ENCODE measurements around the gene SLC35G2. TPM values are rescaled to one million over a fixed set of nuclear protein-coding genes. Genes with fewer than 3 reads are reported as not detected.
A peak's percentile ranks its signal among the peaks of the same experiment; 100 is the strongest.

Gene SLC35G2
- total and polyA plus RNA-seq, 9 donors, result 1.5 to 2.9 (median 2.2) TPM

DNA sequence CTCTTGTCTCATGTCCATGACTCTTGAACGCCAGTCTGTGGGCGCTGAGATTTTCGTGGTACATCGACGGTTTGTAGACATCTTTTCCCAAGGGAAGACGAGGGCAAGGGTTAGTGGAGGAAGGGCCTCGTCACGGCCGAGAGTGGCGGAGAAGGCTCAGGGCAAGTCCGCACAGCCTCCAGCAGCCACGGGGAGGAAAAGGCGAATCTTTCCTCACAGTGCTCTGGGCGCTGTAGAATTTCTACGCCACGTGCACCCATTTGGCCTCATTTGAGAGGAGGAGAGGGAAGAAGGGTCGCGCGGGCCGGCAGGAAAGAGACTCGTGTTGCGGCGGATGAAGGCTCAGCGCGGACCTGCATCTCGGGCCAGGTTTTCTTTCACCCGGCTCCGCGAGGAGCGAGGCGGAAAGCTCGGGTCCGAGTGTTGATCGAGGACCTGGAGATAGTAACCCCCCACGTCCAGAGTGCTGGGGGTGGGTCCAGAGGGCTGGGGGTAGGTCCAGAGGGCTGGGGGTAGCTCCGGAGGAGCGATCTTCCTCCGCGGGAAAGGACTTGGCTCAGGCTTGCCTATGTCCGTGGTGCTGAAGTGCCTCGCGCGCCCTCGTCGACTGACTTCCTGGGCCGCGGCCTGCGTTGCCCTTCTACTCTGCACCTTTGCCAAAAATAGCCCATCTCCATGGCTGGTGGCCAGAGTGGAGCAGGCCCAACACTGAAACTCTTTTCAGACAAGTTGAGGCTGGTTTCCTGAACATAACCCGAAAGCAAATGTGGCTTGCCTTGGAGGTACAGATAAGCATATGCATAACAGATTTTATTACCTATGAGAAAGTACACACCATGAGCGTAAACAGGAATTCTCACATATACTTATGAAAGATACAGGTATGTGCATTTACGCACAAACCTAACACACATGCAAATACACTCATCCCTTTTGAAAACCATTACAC lies 1.1 kb downstream of the SLC35G2 start:
- Histone ChIP-seq H3K36me3 (ENCODE audit: control insufficient read depth, insufficient read depth, low read length) (no peaks in the 10 kb centered on the region), H3K27ac (ENCODE audit: low read length) (no peak overlapping the region), H3K4me3 (ENCODE audit: low read length) (peak overlapping the region; percentile 67), H3K9me3 (replicated peaks; ENCODE audit: control insufficient read depth, low read depth, low read length) (peaks cover 4% of the 10 kb centered on the region), H3K27me3 (ENCODE audit: control insufficient read depth, insufficient read depth, low read length) (peaks cover 24% of the 10 kb centered on the region), H3K4me1 (ENCODE audit: control insufficient read depth, insufficient read depth, low read length) (peaks cover 17% of the 10 kb centered on the region)
- DNase-seq, result peak; percentile 63
- 2% methylated on average over 44 of the region's 51 CpGs for WGBS (ENCODE audit: insufficient coverage)

DNA sequence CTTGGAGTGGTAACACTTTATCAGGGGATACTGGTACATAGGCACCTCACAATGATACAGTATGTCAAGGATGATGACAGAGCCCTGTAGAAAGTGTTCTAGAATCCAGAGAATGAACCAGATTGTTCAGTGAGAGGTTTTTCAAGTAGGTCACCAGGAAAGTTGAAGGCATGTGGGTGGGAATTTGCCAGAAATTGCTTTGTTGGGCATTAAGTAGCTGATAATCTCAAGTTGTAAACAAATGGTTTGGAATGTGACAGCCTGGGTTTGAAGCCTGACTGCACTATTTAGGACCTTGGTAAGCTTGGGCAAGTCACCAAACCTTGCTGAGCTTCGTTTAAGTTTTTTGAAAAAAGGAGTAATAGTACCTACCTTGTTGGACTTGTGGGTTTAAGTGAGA lies 12.5 kb downstream of the SLC35G2 start:
- H3K36me3 ChIP-seq (ENCODE audit: control insufficient read depth, insufficient read depth, low read length), result no peaks in the 10 kb centered on the region
- no peaks in the 10 kb centered on the region for H3K4me1 ChIP-seq (ENCODE audit: control insufficient read depth, insufficient read depth, low read length)
- no peak overlapping the region for H3K4me3 ChIP-seq (ENCODE audit: low read length)
- no peak for DNase-seq
- WGBS (ENCODE audit: insufficient coverage), result no CpG with 5 or more reads among the region's 1 CpG
- H3K9me3 ChIP-seq (replicated peaks; ENCODE audit: control insufficient read depth, low read depth, low read length), result no peaks in the 10 kb centered on the region
- no peak overlapping the region for H3K27ac ChIP-seq (ENCODE audit: low read length)
- no peaks in the 10 kb centered on the region for H3K27me3 ChIP-seq (ENCODE audit: control insufficient read depth, insufficient read depth, low read length)

DNA sequence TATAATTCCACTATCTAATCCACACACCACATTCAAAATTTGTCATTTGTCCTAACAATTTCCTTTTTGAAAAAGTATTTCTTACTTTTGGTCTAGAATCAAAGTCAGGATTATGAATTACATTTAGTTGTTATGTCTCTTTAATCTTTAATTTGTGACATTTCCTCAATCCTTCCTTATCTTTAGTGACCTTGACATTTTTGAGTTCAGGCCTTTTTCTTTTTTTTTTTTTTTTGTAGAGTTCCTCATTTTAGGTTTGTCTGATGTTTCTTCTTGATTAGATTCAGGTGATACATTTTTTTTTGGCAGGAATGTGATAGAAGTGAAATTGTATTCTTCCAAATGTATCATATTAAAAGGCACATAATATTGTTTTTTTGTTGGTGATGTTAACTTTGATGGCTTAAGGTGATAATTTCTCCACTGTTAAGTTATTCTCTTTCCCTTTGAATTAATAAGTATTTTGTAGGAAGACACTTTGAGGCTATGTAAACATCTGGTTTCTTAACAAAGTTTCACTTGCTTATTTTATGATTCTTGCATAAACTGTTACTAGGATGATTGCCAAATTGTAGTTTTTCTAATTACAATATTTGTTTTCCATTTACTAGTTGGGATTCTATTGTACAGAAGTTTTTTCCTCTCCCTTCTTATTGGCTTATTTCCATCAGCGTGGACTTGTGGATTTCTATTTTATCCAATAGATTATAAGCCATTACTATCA lies 16.3 kb downstream of the SLC35G2 start:
- no peak for DNase-seq
- H3K27me3 ChIP-seq (ENCODE audit: control insufficient read depth, insufficient read depth, low read length), result no peaks in the 10 kb centered on the region
- no CpG with 5 or more reads among the region's 1 CpG for WGBS (ENCODE audit: insufficient coverage)
- no peaks in the 10 kb centered on the region for H3K4me1 ChIP-seq (ENCODE audit: control insufficient read depth, insufficient read depth, low read length)
- H3K27ac ChIP-seq (ENCODE audit: low read length), result no peak overlapping the region
- H3K4me3 ChIP-seq (ENCODE audit: low read length), result no peak overlapping the region
- H3K9me3 ChIP-seq (replicated peaks; ENCODE audit: control insufficient read depth, low read depth, low read length), result no peaks in the 10 kb centered on the region
- H3K36me3 ChIP-seq (ENCODE audit: control insufficient read depth, insufficient read depth, low read length), result no peaks in the 10 kb centered on the region

DNA sequence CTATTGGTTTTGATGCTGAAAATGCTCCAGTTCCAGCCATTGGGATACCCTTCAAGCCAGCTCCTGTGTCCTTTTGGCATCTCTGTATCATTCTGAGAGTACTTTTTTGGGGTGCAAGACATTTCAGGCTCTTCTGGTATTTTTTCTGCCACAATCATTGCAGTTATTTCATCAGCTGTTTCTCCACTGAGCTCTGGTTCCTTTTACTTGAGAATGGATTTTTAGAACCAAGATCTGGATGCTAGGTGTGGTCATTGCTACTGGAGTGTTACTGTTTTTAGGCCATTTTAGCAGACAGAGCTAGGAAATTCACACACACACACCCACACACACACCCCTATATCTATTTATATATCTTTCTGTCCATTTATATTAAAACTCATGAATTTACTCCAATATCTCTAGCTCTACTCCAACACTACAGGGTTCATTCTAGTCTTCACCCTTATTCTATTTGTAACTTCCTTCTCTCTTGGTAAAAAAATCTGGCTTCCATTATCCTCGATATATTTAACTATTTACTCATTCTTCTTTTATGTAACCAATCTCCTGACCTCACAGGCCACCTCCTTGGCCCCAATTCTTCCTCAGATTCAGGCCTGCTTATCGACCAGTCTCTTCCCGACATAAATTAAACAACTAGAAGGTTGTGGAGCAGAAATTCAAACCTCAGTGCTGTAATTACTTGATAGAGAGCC lies 17.0 kb downstream of the SLC35G2 start:
- Histone ChIP-seq H3K27me3 (ENCODE audit: control insufficient read depth, insufficient read depth, low read length) (no peaks in the 10 kb centered on the region), H3K4me1 (ENCODE audit: control insufficient read depth, insufficient read depth, low read length) (no peaks in the 10 kb centered on the region), H3K4me3 (ENCODE audit: low read length) (no peak overlapping the region), H3K27ac (ENCODE audit: low read length) (no peak overlapping the region), H3K36me3 (ENCODE audit: control insufficient read depth, insufficient read depth, low read length) (no peaks in the 10 kb centered on the region), H3K9me3 (replicated peaks; ENCODE audit: control insufficient read depth, low read depth, low read length) (no peaks in the 10 kb centered on the region)
- DNase-seq, result no peak
- no CpG with 5 or more reads among the region's 3 CpGs for WGBS (ENCODE audit: insufficient coverage)

DNA sequence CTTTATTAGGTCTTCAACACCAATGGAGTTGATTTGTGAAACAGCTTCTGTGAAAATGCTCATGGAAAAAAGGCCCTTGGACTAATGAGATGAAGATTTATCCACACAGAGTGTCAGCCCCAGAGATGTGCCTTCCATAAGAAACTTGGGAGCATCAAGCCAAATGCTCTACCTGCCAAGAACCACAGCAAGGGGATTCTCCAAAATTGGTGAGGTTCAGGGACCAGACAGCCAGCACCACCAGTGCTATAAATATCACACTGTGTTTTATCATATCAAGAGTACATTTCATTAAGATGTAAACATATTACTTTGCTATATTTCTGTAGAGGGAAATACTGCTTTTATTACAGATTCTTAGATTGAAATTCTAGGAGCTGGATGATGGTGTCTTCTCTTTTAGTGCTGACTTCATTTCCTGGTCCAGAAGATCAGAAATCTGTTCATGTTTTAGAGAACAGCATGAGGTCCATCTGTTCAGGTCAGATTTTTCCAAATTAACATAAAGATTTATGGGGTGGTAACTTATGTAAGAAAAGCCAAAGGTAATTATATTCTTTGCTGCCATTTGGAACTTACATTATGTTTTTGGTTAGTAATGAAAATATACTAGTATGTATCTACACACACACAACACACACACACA lies 17.7 kb downstream of the SLC35G2 start:
- no peaks in the 10 kb centered on the region for H3K9me3 ChIP-seq (replicated peaks; ENCODE audit: control insufficient read depth, low read depth, low read length)
- no peaks in the 10 kb centered on the region for H3K36me3 ChIP-seq (ENCODE audit: control insufficient read depth, insufficient read depth, low read length)
- no peaks in the 10 kb centered on the region for H3K4me1 ChIP-seq (ENCODE audit: control insufficient read depth, insufficient read depth, low read length)
- H3K27me3 ChIP-seq (ENCODE audit: control insufficient read depth, insufficient read depth, low read length), result no peaks in the 10 kb centered on the region
- H3K4me3 ChIP-seq (ENCODE audit: low read length), result no peak overlapping the region
- no peak for DNase-seq
- no peak overlapping the region for H3K27ac ChIP-seq (ENCODE audit: low read length)

DNA sequence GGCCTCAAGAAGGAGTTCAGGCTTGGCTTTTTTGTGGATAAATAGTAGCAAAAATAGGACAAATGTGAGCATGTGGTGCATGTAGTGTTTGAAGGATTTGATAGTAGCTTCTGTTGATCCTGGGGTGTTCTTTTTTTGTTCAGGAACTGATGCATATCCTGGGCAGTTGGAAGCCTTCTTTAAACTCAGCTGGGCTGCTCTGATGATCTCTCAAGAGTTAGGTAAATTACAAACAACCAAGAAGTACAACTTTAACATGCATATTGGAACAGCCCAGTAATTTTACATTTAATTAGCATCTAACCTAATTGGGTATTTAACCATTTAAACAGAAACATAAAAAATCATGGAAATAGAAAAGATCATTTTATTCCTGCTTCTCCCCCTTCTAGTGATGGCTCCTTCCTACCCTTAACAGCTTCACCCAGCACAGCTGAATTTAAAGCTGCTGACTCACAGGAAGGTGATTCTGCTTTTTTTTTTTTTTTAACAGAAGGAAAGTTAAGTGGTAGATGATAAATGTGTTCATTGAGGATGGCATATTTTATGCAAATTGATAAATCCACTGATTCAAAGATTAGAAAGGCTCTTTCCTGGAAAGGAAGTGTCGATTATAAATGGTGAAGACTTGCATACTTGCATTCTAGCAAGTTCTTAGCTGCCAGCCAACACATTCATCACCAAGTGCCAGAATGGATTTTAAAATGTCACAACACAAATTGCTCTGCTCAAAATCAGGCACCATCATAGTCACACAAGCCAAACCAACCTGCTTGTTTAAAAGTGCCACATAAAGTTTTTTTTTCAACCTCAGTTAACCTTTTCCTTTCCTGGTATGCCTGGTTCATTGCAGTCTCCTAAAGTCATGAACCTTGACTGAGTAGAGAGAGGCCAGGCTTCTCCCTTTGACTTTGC lies 20.0 kb downstream of the SLC35G2 start:
- Histone ChIP-seq H3K4me1 (ENCODE audit: control insufficient read depth, insufficient read depth, low read length) (no peaks in the 10 kb centered on the region), H3K27ac (ENCODE audit: low read length) (no peak overlapping the region), H3K9me3 (replicated peaks; ENCODE audit: control insufficient read depth, low read depth, low read length) (no peaks in the 10 kb centered on the region), H3K4me3 (ENCODE audit: low read length) (no peak overlapping the region), H3K27me3 (ENCODE audit: control insufficient read depth, insufficient read depth, low read length) (no peaks in the 10 kb centered on the region), H3K36me3 (ENCODE audit: control insufficient read depth, insufficient read depth, low read length) (peaks cover 2% of the 10 kb centered on the region)
- no peak for DNase-seq
- no CpG with 5 or more reads among the region's 1 CpG for WGBS (ENCODE audit: insufficient coverage)

DNA sequence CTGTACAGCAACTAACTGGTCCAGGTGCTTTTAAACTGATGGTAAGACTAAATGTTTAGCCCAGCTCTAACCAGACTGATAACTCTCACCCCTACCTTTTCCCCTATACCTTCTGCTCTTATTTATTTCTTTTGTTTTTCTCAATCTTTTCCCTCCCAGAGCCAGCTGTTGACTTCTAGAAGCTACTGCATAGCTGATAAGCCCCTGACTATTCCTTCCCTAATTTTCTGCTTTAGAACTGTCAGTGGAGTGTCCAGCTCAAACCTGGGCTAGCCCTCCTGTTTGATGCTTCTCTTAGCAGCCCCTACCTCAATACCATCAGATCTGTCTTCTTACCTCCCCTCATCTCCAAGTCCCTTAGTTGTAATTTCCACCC lies 20.6 kb downstream of the SLC35G2 start:
- no peak for DNase-seq
- Histone ChIP-seq H3K27me3 (ENCODE audit: control insufficient read depth, insufficient read depth, low read length) (no peaks in the 10 kb centered on the region), H3K4me1 (ENCODE audit: control insufficient read depth, insufficient read depth, low read length) (no peaks in the 10 kb centered on the region), H3K36me3 (ENCODE audit: control insufficient read depth, insufficient read depth, low read length) (peaks cover 2% of the 10 kb centered on the region), H3K9me3 (replicated peaks; ENCODE audit: control insufficient read depth, low read depth, low read length) (no peaks in the 10 kb centered on the region), H3K4me3 (ENCODE audit: low read length) (no peak overlapping the region), H3K27ac (ENCODE audit: low read length) (no peak overlapping the region)

DNA sequence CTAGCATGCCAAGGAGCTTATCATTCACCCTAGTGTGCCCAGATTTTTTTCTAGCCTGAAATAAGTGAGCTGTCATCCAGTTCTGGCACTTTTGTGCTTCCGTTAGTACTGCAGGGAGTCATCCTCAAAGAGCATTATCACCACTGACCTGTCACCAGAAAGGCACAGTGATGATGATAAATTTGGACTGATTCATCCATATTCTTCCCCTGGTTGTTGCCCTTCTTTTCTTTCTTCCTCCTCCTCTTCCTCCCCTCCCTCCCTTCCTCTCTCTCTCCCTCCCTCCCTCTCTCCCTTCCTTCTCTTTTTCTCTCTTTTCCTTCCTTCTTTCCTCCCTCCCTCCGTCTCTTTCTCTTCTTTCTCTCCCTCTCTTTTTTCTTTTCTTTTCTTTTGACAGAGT lies 21.3 kb downstream of the SLC35G2 start:
- Histone ChIP-seq H3K36me3 (ENCODE audit: control insufficient read depth, insufficient read depth, low read length) (peaks cover 2% of the 10 kb centered on the region), H3K27me3 (ENCODE audit: control insufficient read depth, insufficient read depth, low read length) (no peaks in the 10 kb centered on the region), H3K9me3 (replicated peaks; ENCODE audit: control insufficient read depth, low read depth, low read length) (no peaks in the 10 kb centered on the region), H3K4me3 (ENCODE audit: low read length) (no peak overlapping the region), H3K4me1 (ENCODE audit: control insufficient read depth, insufficient read depth, low read length) (no peaks in the 10 kb centered on the region), H3K27ac (ENCODE audit: low read length) (no peak overlapping the region)
- WGBS (ENCODE audit: insufficient coverage), result 71% methylated on average over 1 of the region's 2 CpGs
- DNase-seq, result no peak

DNA sequence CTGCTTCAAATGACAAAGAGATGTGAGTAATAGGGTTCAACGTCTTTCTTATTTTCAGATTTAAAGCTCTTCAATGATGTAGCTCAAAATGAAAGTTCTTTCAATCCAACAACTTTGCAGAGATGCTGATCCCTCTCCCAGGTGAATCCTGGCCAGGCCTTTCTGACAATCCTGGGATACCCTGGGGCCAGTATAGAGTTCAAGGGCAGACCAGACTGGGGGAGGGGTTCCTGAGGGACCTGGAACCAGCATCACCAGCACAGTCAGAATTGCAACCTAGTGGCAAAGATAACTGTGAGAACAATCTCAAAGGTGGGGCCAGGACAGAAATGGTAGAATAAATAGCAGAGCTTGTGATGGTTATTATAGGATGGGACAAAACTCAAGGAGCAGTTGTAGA lies 23.4 kb downstream of the SLC35G2 start:
- DNase-seq, result no peak
- Histone ChIP-seq H3K9me3 (replicated peaks; ENCODE audit: control insufficient read depth, low read depth, low read length) (no peaks in the 10 kb centered on the region), H3K4me3 (ENCODE audit: low read length) (no peak overlapping the region), H3K27me3 (ENCODE audit: control insufficient read depth, insufficient read depth, low read length) (no peaks in the 10 kb centered on the region), H3K4me1 (ENCODE audit: control insufficient read depth, insufficient read depth, low read length) (no peaks in the 10 kb centered on the region), H3K27ac (ENCODE audit: low read length) (no peak overlapping the region), H3K36me3 (ENCODE audit: control insufficient read depth, insufficient read depth, low read length) (peaks cover 4% of the 10 kb centered on the region)
- WGBS (ENCODE audit: insufficient coverage), result no CpG with 5 or more reads among the region's 1 CpG

Data from muscle of leg (tissue), 11 donors.